CMK (cell line): ENCODE measurements around the gene BTRC.
A peak's percentile ranks its signal among the peaks of the same experiment; 100 is the strongest.
"Not testable (repeated sequence)": the region's sequence is repeated elsewhere in the genome, so short reads cannot be mapped to it uniquely, and the experiment has no call there.

Experiments used
- DNase-seq: peaks from one replicate; pipeline ENCODE4 v3.0.0-alpha.2; 2010; ENCODE audit warnings: low read depth

BTRC gene

GRCh38 chr10:101346177-101346576 lies 7.8 kb upstream of the BTRC start:
- DNase-seq = no peak

DNA sequence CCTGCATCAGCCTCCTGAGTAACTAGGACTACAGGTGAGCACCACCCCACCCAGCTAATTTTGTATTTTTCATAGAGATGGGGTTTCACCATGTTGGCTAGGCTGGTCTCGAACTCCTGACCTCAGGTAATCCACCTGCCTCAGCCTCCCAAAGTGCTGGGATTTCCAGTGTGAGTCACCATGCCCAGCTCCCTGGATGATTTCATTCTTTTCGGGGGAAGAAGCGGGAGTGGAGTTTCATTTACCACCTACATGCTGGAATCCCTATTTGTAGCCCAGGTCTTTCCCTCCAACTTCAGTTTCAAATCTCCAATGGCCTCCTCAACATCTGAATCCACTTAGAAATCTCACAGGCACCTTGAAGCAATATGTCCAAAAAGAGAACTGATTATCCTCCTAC lies 2.9 kb upstream of the BTRC start:
- no peak for DNase-seq

DNA sequence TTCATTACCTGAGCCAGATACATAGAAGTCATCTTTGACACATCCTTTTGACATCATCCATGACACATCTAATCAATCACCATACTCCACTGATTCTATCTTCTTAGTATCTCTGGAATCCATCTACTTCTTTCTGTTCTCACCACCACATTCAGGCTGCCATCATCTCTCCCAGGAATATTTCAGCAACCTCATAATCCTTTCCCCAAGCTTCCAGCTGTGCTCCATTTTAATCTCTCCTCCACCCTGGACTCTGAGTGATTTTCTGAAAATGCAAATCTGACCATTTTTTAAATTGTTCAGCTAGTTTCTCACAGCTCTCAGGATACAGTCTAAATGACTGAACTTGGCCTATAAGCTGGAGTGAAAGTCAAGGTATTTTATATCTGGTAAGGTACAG lies 2.5 kb upstream of the BTRC start:
- DNase-seq = no peak

- not testable (repeated sequence) for DNase-seq
These were observed 1.1 kb upstream of the BTRC start for GRCh38 chr10:101352857-101353256.

DNA sequence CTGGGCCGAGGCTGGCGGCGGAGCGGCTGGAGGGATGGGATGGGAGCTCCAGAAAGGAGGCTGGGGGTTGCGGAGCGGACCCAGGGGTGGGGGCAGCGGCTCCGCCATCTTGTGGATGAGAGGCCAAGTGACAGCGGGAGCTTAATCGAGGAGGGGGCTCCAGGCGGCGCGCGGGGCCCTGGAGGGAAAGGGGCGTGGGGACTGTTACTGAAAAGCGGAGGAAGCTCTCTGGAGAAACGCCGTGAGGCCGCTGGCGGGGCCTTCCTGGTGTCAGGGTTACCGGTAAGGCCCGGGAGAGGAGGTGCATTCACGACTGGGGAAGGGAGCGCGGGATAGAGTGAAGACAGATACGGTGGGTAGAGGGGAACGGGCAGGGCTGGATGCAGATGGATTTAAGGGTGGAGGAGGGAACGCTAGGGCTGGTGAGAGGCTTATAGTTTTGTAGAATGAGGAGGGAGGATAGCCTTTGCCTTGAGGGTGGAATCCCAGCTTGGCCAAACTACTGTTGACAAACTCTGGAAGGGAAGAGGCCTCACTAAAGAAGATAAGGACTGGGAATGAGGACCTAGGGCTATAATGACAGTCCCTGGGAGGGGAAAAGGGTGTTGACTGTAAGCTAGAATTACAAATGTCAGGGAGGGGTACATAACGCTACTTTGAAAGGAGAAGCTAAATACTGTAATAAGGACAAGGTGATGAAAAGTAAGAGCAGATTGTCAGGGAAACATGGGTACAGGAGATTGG lies 535 bp downstream of the BTRC start:
- peak; percentile 35 for DNase-seq

DNA sequence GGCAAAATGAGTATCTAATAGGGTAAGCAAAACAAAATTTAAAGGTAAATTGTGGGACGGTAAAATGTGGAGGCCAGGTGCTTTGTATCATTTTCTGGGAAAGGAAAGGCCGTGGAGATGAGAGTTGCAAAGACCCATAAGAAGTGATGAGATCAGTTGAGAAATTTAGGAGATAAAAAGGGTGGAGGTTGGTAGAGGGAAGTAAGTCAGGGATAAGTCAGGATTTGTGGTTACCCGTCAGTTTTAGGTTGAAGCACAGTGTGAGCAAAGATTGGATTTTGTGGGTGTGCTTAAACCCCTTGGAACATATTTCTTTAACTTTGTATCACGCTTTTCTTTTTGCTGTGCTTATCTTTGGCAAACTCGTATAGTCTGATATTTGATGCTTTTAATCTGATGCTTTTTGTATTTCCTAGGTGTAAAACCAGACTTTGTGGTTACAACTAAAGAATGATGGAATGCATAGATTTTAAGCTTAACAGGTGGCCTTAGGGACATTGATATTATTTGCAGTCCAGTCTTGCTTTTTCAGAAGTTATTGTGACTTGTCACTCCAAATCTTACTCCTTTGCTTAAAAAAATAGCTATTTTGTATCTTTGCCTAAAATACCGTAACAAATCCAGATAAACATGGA lies 1.2 kb downstream of the BTRC start:
- no peak for DNase-seq

DNA sequence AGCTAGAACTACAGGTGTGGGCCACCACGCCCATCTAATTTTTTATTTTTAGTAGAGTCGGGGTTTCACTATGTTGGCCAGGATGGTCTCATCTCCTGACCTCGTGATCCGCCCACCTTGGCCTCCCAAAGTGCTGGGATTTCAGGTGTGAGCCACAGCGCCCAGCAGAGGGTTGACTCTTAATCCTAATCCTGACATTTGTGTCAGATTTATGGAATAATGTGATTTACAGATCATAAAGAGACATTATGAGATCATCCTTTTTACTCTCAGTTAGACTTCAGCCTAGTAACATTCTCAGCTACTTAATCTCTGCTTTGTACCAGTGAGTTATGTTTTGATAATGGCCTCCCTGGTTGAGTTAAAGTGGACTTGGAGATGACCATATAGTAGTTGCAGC lies 2.2 kb downstream of the BTRC start:
- DNase-seq = no peak

DNA sequence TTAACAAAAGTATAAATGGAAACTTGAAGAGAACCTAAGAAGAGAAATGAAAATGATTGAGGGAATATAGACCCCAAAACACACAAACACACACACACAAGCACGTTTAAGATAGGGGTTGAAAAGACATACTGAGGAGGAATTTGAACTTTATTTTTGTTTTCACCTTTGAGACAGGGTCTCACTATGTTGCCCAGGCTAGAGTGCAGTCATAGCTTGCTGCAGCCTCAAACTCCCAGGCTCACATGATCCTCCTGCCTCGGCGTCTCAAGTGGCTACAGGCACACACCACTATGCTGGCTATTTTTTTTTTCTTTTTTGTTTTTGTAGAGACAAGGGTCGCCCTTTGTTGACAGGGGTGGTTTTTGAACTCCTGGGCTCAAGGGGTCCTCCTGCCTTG lies 4.0 kb downstream of the BTRC start:
- DNase-seq = no peak

- DNase-seq = no peak
These were observed 4.8 kb downstream of the BTRC start for GRCh38 chr10:101358706-101359300.

- not testable (repeated sequence) for DNase-seq
These were observed 6.1 kb downstream of the BTRC start for GRCh38 chr10:101360090-101360489.

- DNase-seq = not testable (repeated sequence)
These were observed 6.9 kb downstream of the BTRC start for GRCh38 chr10:101360841-101361240.

DNA sequence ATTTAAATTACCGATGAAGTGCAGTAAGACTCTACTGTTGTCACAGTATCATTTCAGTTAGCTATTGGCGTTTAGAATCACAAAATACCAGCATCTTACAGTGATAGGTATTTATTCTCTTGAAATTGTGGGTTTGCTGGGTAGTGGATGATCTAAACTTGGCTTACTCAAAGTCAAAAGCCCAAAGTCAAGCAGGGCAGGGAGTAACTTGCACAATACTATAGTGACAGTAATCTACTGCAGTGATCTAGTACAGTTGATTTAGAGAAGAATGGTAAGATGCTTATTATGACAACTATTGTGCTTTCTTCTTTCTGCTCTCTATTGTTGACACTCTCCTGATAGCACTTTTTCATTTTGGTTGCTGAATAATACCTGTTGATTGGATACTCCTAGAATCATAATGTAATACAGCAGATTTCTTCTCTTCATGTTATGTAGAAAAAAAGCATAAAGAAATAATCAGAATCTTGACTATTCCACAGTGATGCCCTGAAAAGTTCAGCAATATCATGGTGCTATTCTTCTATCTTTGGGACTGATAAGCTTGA lies 10.0 kb downstream of the BTRC start:
- DNase-seq = no peak

DNA sequence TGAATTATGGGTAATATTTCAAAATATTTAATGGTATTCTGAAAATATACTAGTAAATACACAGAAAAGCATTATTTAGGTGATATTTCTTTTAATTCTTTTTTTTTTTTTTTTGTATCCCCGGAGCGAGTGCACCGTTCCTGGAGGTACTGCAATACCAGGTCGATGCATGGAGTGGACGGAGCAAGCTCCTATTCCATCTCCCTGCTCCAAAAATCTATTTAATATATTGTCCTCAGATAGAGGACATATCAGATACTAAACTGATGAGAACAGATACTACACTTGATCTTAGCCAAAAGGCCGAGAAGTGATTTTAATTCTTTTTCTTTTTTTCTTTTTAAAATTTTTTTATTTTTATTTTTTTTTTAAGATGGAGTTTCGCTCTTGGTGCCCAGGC lies 10.8 kb downstream of the BTRC start:
- DNase-seq = no peak

- DNase-seq = no peak
These were observed 13.8 kb downstream of the BTRC start for GRCh38 chr10:101367569-101368453.

GRCh38 chr10:101373063-101373462 lies 19.1 kb downstream of the BTRC start:
- DNase-seq = no peak

GRCh38 chr10:101373993-101374392 lies 20.0 kb downstream of the BTRC start:
- DNase-seq = not testable (repeated sequence)

DNA sequence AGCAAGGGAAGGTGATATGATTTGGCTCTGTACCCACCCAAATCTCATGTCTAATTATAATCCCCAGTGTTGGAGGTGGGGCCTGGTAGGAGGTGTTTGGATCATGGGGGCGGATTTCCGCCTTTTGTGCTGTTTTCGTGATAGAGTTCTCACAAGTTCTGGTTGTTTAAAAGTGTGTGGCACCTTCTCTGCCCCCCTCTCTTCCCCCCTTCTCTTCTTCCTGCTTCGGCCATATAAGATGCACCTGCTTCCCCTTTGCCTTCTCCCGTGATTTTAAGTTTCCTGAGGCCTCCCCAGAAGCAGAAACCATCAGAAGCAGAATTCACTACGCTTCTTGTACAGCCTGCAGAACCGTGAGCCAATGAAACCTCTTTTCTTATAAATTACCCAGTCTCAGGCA lies 21.1 kb downstream of the BTRC start:
- DNase-seq = no peak

DNA sequence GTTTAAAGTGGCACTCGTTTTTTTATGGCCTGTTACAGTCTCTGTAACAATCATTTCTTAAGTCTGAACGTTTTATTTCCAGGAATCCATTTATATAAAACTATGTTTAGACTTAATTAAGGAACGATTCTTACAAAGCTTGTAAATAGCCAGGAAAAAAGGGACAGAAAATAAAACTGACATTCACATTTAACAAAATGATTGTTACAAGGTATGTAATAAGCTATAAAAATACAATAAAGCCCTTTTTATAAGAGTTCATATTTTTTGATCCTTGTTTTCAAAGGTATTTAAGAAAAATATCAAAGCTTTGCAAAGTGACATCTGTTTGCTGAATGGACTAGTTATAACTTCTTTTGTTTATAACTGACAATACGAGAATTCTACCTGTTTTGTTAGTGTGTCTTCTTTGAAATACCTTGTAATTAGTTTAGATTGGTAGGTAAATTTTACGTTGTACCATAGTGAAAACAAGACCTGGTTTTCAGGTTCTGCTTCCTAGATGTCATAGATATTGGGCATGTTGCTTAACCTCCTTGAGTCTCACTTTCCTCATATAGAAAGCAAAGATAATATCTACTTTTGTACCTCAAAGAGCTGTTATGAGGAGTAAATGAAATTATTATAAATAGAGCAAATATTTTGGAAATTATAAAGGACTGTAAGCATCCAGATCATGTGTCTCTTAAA lies 25.8 kb downstream of the BTRC start:
- DNase-seq = no peak

DNA sequence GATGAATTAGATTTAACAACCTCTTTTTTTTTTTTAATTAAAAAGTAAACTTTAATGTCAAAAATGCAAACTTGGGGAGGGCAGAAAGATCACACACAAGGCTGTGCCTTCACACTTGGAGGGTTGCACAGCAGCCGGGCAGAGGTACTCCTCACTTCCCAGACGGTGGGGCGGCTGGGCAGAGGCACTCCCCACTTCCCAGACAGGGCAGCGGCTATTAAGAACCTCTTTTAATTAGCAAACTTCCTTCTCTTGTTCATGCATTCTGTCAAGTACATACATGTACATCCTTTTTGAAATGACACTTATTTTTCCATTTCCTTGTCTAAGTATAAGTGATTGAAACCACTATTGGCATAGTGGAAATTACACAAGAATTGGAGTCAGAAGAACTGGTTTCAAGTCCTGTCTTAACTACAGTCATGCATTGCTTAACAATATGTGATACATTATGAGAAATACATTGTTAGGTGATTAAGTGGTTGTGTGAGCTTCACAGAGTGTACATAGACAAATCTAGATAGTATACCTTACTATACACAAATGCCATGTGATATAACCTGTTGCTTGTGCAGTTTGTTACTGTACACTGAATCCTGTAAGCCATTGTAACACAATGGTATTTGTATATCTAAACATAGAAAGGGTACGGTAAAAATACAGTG lies 26.5 kb downstream of the BTRC start:
- no peak for DNase-seq

GRCh38 chr10:101385866-101386658 lies 32.1 kb downstream of the BTRC start:
- DNase-seq = no peak
